Measurements from ENCODE around the gene CARD11.

The CARD11 gene

GRCh38 chr7:2986561-2986960 lies 57.1 kb downstream of the CARD11 start:
- peaks cover 2% of the 10 kb centered on the region for H3K9me3 Mint-ChIP-seq
- H3K4me1 Mint-ChIP-seq: peaks cover 83% of the 10 kb centered on the region
- no peak overlapping the region for H3K4me3 Mint-ChIP-seq
- no peak for DNase-seq (ENCODE audit: low spot score in 2 of 2)
- ATAC-seq: no peak
- H3K36me3 Mint-ChIP-seq: peaks cover 40% of the 10 kb centered on the region
- peak overlapping the region; percentile 29 for H3K27ac Mint-ChIP-seq

GRCh38 chr7:2985866-2986265 lies 57.8 kb downstream of the CARD11 start:
- DNase-seq (ENCODE audit: low spot score in 2 of 2) (no peak), ATAC-seq (no peak)
- no peak overlapping the region for H3K27ac Mint-ChIP-seq
- no peak overlapping the region for H3K4me3 Mint-ChIP-seq
- peaks cover 47% of the 10 kb centered on the region for H3K36me3 Mint-ChIP-seq
- H3K4me1 Mint-ChIP-seq: peaks cover 83% of the 10 kb centered on the region
- peaks cover 2% of the 10 kb centered on the region for H3K9me3 Mint-ChIP-seq

DNA sequence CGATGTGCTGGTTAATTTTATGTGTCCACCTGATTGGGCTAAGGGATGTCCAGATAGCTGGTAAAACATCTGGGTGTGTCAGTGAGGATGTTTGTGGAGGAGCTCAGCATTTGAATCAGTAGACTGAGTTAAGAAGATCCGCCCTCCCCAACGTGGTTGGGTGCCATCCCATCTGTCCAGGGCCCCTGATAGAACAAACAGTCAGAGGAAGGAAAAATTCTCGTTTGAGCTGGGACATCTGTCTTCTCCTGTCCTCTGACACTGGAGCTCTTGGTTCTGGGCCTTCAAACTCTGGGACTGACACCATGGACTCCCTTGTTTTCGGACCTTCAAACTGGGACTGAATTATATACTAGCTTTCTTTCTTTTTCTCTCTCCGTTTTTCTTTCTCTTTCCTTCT lies 59.6 kb downstream of the CARD11 start:
- Mint-ChIP-seq H3K36me3 (peaks cover 59% of the 10 kb centered on the region), H3K4me3 (peak overlapping the region; percentile 49)

GRCh38 chr7:2983586-2983985 lies 60.1 kb downstream of the CARD11 start:
- Mint-ChIP-seq H3K27ac (peak overlapping the region; percentile 95), H3K36me3 (peaks cover 57% of the 10 kb centered on the region), H3K9me3 (peaks cover 2% of the 10 kb centered on the region), H3K4me1 (peaks cover 94% of the 10 kb centered on the region), H3K4me3 (peak overlapping the region; percentile 49)
- DNase-seq (ENCODE audit: low spot score in 2 of 2): no peak
- ATAC-seq: no peak

More for the DNA sequence above, 59.6 kb downstream of the CARD11 start:
- Mint-ChIP-seq H3K4me1 (peaks cover 92% of the 10 kb centered on the region), H3K9me3 (peaks cover 2% of the 10 kb centered on the region), H3K27ac (peak overlapping the region; percentile 95)
- DNase-seq (ENCODE audit: low spot score in 2 of 2) (no peak), ATAC-seq (no peak)

DNA sequence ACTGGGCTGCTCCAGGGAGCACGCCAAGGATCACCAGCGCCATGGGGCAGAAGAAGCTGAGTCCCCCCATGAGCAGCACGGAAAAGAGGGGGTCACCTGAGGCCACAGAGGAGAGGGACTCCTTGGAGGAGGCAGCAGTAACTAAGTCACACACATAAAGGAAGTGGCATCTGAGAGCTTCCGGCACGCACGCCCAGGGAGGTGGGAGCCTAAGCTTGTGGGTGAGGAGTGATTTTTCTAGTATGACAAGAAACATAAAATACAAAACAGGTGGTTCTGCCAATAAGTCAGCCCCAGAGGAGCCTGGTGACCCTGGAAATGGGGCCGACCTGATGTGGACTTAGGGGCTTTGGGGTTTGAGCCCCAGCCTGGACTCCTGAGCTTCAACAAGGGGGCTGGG lies 60.8 kb downstream of the CARD11 start:
- no peaks in the 10 kb centered on the region for H3K9me3 Mint-ChIP-seq
- peak overlapping the region; percentile 95 for H3K27ac Mint-ChIP-seq
- H3K36me3 Mint-ChIP-seq: peaks cover 53% of the 10 kb centered on the region
- ATAC-seq: peak; percentile 79
- peak; percentile 46 to 74 for DNase-seq (ENCODE audit: low spot score in 2 of 2)
- H3K4me3 Mint-ChIP-seq: peak overlapping the region; percentile 49
- peaks cover 97% of the 10 kb centered on the region for H3K4me1 Mint-ChIP-seq

DNA sequence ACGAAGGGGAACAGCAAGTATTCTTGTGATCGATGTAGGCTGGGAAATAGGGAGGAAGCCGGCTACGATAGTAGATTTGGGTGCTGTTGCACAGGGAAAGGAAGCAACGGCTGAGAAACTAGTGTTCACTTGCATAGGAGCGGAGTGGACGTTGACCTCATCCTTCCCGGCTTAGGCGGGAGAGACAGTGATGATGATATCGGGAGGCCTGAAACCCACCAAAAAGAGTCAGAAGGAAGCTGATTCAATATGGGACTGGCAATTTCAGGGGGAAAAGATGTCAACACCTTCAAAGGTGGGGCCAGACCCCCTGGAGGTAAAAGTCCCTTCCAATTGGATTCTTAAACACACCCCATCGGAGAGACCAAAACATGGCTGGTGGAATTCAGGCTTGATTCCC lies 61.3 kb downstream of the CARD11 start:
- H3K4me3 Mint-ChIP-seq: peak overlapping the region; percentile 49

DNA sequence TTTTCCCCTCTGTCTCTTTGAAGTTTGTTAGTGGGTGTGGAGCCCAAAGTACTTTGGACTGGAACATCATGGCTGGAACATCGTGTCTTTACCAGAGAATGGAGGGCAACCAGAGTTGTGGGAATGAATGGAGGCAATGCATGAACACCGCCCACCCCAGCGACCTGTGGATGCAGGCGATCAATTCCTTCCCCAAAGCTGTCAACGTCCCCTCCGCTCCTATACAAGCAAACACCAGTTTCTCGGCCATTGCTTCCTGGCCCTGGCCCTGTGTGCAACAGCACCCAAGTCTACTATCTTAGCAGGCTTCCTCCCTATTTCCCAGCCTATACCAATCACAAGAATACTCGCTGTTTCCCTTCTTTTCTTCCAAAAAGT lies 62.6 kb downstream of the CARD11 start:
- Mint-ChIP-seq H3K4me1 (peaks cover 92% of the 10 kb centered on the region), H3K27ac (peak overlapping the region; percentile 95), H3K36me3 (peaks cover 55% of the 10 kb centered on the region), H3K9me3 (no peaks in the 10 kb centered on the region), H3K4me3 (no peak overlapping the region)
- DNase-seq (ENCODE audit: low spot score in 2 of 2) (no peak), ATAC-seq (no peak)

More for the DNA sequence above, 61.3 kb downstream of the CARD11 start:
- Mint-ChIP-seq H3K27ac (peak overlapping the region; percentile 95), H3K4me1 (peaks cover 100% of the 10 kb centered on the region), H3K9me3 (no peaks in the 10 kb centered on the region), H3K36me3 (peaks cover 56% of the 10 kb centered on the region)
- DNase-seq (ENCODE audit: low spot score in 2 of 2) (no peak), ATAC-seq (no peak)

- Mint-ChIP-seq H3K9me3 (no peaks in the 10 kb centered on the region), H3K4me1 (peaks cover 90% of the 10 kb centered on the region), H3K4me3 (peak overlapping the region; percentile 71), H3K36me3 (peaks cover 60% of the 10 kb centered on the region), H3K27ac (peak overlapping the region; percentile 88)
- DNase-seq (ENCODE audit: low spot score in 2 of 2): no peak
- no peak for ATAC-seq
Observed at GRCh38 chr7:2980401-2981102, 63.1 kb downstream of the CARD11 start.

- ATAC-seq (no peak), DNase-seq (ENCODE audit: low spot score in 2 of 2) (no peak)
- peak overlapping the region; percentile 71 for H3K4me3 Mint-ChIP-seq
- H3K9me3 Mint-ChIP-seq: no peaks in the 10 kb centered on the region
- H3K36me3 Mint-ChIP-seq: peaks cover 65% of the 10 kb centered on the region
- peak overlapping the region; percentile 88 for H3K27ac Mint-ChIP-seq
- H3K4me1 Mint-ChIP-seq: peaks cover 89% of the 10 kb centered on the region
Observed at GRCh38 chr7:2979951-2980350, 63.7 kb downstream of the CARD11 start.

GRCh38 chr7:2979201-2979631 lies 64.5 kb downstream of the CARD11 start:
- H3K36me3 Mint-ChIP-seq: peaks cover 64% of the 10 kb centered on the region
- H3K27ac Mint-ChIP-seq: peak overlapping the region; percentile 88
- H3K9me3 Mint-ChIP-seq: no peaks in the 10 kb centered on the region
- DNase-seq (ENCODE audit: low spot score in 2 of 2): no peak
- H3K4me3 Mint-ChIP-seq: peak overlapping the region; percentile 71
- ATAC-seq: no peak
- peaks cover 81% of the 10 kb centered on the region for H3K4me1 Mint-ChIP-seq

- H3K4me3 Mint-ChIP-seq: peak overlapping the region; percentile 71
- H3K9me3 Mint-ChIP-seq: no peaks in the 10 kb centered on the region
- peak overlapping the region; percentile 88 for H3K27ac Mint-ChIP-seq
- DNase-seq (ENCODE audit: low spot score in 2 of 2): peak; percentile 54 to 79
- H3K36me3 Mint-ChIP-seq: peaks cover 67% of the 10 kb centered on the region
- H3K4me1 Mint-ChIP-seq: peaks cover 76% of the 10 kb centered on the region
- ATAC-seq: peak; percentile 90
Observed at GRCh38 chr7:2978408-2978807, 65.3 kb downstream of the CARD11 start.

DNA sequence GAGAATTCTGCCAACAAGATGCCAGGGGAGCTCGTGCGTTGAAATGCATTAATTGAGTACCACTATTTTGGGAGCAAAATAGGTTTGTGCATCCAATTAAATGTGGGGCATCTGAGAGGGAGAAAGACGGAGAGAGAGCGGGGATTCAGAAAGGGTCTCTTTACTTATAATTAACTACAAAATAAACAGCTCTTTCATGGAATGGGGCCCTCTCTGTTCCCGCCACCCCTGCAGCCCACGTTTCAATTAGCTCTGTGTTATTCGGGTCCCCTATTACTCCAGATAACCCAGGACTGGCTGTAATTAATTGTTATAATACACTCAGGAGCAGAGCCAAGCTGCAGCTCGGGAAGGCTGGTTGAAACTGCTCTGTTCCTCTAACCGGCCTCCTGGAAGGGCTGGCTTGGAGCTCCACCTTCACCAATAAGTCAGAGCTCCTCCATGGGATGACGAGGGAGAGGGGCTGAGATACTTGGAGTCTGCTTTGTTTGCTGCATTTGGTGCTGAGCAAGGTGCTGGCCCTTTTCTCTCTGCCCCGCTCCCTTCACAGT lies 67.8 kb downstream of the CARD11 start:
- H3K27ac Mint-ChIP-seq: peak overlapping the region; percentile 32
- H3K4me1 Mint-ChIP-seq: peaks cover 67% of the 10 kb centered on the region
- H3K4me3 Mint-ChIP-seq: no peak overlapping the region
- peaks cover 65% of the 10 kb centered on the region for H3K36me3 Mint-ChIP-seq
- DNase-seq (ENCODE audit: low spot score in 2 of 2) (no peak), ATAC-seq (no peak)
- no peaks in the 10 kb centered on the region for H3K9me3 Mint-ChIP-seq

- Mint-ChIP-seq H3K4me3 (no peak overlapping the region), H3K27ac (no peak overlapping the region), H3K36me3 (peaks cover 53% of the 10 kb centered on the region), H3K9me3 (no peaks in the 10 kb centered on the region), H3K4me1 (peaks cover 50% of the 10 kb centered on the region)
- DNase-seq (ENCODE audit: low spot score in 2 of 2): no peak
- ATAC-seq: no peak
Observed at GRCh38 chr7:2974093-2974819, 69.4 kb downstream of the CARD11 start.

- no peaks in the 10 kb centered on the region for H3K9me3 Mint-ChIP-seq
- ATAC-seq (no peak), DNase-seq (ENCODE audit: low spot score in 2 of 2) (no peak)
- peaks cover 58% of the 10 kb centered on the region for H3K36me3 Mint-ChIP-seq
- H3K4me1 Mint-ChIP-seq: peaks cover 36% of the 10 kb centered on the region
- H3K4me3 Mint-ChIP-seq: no peak overlapping the region
- H3K27ac Mint-ChIP-seq: peak overlapping the region; percentile 81
Observed at GRCh38 chr7:2972835-2973161, 70.9 kb downstream of the CARD11 start.

DNA sequence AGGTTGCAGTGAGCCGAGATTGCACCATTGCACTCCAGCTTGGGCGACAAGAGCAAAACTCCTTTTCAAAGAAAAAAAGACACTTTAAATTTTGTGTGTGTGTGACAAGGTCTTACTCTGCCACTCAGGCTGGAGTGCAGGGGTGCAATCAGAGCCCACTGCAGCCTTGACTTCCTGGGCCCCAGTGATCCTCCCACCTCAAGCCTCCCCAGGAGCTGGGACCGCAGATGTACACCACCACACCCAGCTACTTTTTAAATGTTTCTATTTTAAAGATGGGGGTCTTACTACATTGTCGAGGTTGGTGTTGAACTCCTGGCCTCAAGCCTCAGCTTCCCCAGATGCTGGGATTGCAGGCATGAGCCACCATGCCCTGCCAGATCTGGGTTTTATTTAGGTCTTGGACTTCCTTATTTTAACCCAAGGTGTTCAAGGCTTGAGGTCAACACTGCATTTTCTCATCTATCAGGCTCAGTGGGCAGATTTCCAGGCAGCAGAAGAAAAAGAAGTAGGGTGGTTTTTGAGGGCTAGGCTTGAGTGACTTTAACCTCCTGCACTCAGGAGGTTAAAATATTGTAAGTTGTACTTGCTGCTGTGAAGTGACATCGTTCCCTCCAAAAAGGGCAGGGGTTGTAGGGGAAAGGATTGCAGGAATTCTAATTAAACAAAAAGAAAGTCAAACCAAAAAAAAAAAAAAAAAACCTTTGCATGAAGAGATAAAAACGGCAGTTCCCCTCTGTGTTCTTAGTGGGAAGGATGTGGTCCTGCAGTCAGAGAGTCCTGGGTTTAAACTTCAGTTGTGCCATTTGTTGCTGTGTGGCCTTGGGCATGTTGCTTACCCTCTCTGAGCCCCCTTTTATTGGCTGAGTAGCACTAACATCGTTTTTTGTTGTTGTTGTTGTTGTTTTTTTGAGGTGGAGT lies 71.5 kb downstream of the CARD11 start:
- DNase-seq (ENCODE audit: low spot score in 2 of 2) (no peak), ATAC-seq (no peak)
- Mint-ChIP-seq H3K9me3 (no peaks in the 10 kb centered on the region), H3K27ac (peak overlapping the region; percentile 81), H3K4me3 (peak overlapping the region; percentile 16), H3K4me1 (peaks cover 29% of the 10 kb centered on the region), H3K36me3 (peaks cover 53% of the 10 kb centered on the region)

Data from stimulated activated effector memory CD8-positive, alpha-beta T cell treated with anti-CD3 and anti-CD28 coated beads, Interleukin-12 subunit alpha, Interleukin-12 subunit beta, amount 100 ng/mL, for 72 hours (primary cell).